ENCODE data around the gene EYS. TPM values are rescaled to one million over a fixed set of nuclear protein-coding genes. Genes with fewer than 3 reads are reported as not detected.

Gene EYS
- total and polyA plus RNA-seq, 2 donors from 2014 or later = not detected

DNA sequence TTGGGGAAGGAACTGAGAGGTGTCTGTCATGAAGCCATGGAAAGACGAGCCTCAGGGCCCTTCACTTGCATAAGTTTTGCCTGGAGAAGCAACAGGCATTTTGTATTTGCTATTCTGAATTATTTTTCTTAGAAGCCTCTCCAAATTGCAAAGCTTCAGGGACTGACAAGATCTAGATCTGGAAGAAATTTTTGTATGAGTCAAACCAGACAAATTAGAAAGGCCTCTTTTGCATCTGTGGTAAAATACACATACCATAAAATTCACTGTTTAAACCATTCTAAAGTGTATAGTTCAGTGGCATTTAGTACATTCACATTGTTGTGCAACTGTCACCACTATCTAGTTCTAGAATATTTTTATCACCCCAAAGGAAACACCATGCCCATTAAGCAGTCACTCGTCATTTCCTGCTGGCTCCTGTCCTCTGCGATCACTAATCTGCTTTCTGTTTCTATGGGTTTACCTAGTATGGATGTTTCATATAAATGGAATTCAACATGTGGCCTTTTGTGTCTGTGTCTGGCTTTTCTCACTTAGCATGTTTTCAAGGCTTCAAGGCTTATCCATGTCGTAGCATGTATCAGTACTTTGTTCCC is 1802.3 kb downstream of the EYS start:
- no peaks in the 10 kb centered on the region for H3K27me3 ChIP-seq (ENCODE audit: control insufficient read depth, insufficient read depth, low read length)
- FAIRE-seq = no peak
- H3K9ac ChIP-seq (ENCODE audit: low read length in 3 of 3) = no peak overlapping the region

GRCh38 chr6:63899550-63899949 is 1807.5 kb downstream of the EYS start:
- H3K4me3 ChIP-seq (ENCODE audit: low read length in 3 of 3) = no peak overlapping the region
- no peaks in the 10 kb centered on the region for H3K36me3 ChIP-seq (ENCODE audit: control insufficient read depth in 2 of 3, insufficient read depth in 3 of 3, low read length in 3 of 3)
- DNase-seq (no peak), FAIRE-seq (no peak)
- no peak overlapping the region for H3K27ac ChIP-seq (ENCODE audit: low read depth in 2 of 2, low read length in 2 of 2)
- TF ChIP-seq, protein P1, sequence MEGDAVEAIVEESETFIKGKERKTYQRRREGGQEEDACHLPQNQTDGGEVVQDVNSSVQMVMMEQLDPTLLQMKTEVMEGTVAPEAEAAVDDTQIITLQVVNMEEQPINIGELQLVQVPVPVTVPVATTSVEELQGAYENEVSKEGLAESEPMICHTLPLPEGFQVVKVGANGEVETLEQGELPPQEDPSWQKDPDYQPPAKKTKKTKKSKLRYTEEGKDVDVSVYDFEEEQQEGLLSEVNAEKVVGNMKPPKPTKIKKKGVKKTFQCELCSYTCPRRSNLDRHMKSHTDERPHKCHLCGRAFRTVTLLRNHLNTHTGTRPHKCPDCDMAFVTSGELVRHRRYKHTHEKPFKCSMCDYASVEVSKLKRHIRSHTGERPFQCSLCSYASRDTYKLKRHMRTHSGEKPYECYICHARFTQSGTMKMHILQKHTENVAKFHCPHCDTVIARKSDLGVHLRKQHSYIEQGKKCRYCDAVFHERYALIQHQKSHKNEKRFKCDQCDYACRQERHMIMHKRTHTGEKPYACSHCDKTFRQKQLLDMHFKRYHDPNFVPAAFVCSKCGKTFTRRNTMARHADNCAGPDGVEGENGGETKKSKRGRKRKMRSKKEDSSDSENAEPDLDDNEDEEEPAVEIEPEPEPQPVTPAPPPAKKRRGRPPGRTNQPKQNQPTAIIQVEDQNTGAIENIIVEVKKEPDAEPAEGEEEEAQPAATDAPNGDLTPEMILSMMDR (IDR thresholded peaks at IDR 0.05; ENCODE audit: borderline replicate concordance, extremely low read depth, insufficient read depth) = no peak
- no peak overlapping the region for H3K9ac ChIP-seq (ENCODE audit: low read length in 3 of 3)
- no peaks in the 10 kb centered on the region for H3K9me3 ChIP-seq (ENCODE audit: control insufficient read depth in 2 of 3, insufficient read depth in 1 of 3, low read length in 3 of 3)
- no peaks in the 10 kb centered on the region for H3K27me3 ChIP-seq (ENCODE audit: control insufficient read depth, insufficient read depth, low read length)
- intact Hi-C loops (cut with DNase I) = no loop called here
- H3K4me1 ChIP-seq (ENCODE audit: control insufficient read depth in 2 of 3, insufficient read depth in 2 of 3, low read depth in 1 of 3, low read length in 3 of 3) = no peaks in the 10 kb centered on the region

More for the DNA sequence above, 1802.3 kb downstream of the EYS start:
- no peak overlapping the region for H3K27ac ChIP-seq (ENCODE audit: low read depth in 2 of 2, low read length in 2 of 2)
- no peak overlapping the region for H3K4me3 ChIP-seq (ENCODE audit: low read length in 3 of 3)
- H3K4me1 ChIP-seq (ENCODE audit: control insufficient read depth in 2 of 3, insufficient read depth in 2 of 3, low read depth in 1 of 3, low read length in 3 of 3) = no peaks in the 10 kb centered on the region
- no peaks in the 10 kb centered on the region for H3K36me3 ChIP-seq (ENCODE audit: control insufficient read depth in 2 of 3, insufficient read depth in 3 of 3, low read length in 3 of 3)
- no peaks in the 10 kb centered on the region for H3K9me3 ChIP-seq (ENCODE audit: control insufficient read depth in 2 of 3, insufficient read depth in 1 of 3, low read length in 3 of 3)
- TF ChIP-seq, protein P1 (IDR thresholded peaks at IDR 0.05; ENCODE audit: borderline replicate concordance, extremely low read depth, insufficient read depth) = no peak
- DNase-seq = no peak
- intact Hi-C loops (cut with DNase I) = no loop called here

- no peak for FAIRE-seq
Observed at GRCh38 chr6:63897952-63898351, 1809.1 kb downstream of the EYS start.

More at GRCh38 chr6:63897952-63898351, 1809.1 kb downstream of the EYS start:
- TF ChIP-seq, protein P1 (IDR thresholded peaks at IDR 0.05; ENCODE audit: borderline replicate concordance, extremely low read depth, insufficient read depth) = no peak
- no peaks in the 10 kb centered on the region for H3K36me3 ChIP-seq (ENCODE audit: control insufficient read depth in 2 of 3, insufficient read depth in 3 of 3, low read length in 3 of 3)
- no peaks in the 10 kb centered on the region for H3K4me1 ChIP-seq (ENCODE audit: control insufficient read depth in 2 of 3, insufficient read depth in 2 of 3, low read depth in 1 of 3, low read length in 3 of 3)
- DNase-seq = no peak
- no peak overlapping the region for H3K27ac ChIP-seq (ENCODE audit: low read depth in 2 of 2, low read length in 2 of 2)
- H3K4me3 ChIP-seq (ENCODE audit: low read length in 3 of 3) = no peak overlapping the region
- intact Hi-C loops (cut with DNase I) = no loop called here
- no peaks in the 10 kb centered on the region for H3K27me3 ChIP-seq (ENCODE audit: control insufficient read depth, insufficient read depth, low read length)
- H3K9ac ChIP-seq (ENCODE audit: low read length in 3 of 3) = no peak overlapping the region
- H3K9me3 ChIP-seq (ENCODE audit: control insufficient read depth in 2 of 3, insufficient read depth in 1 of 3, low read length in 3 of 3) = no peaks in the 10 kb centered on the region

Data from kidney (tissue), 14 donors.